Thyroid gland (tissue), 4 donors: Measurements from ENCODE around the gene VWA3A.

ENCODE experiments used
- POLR2A ChIP-seq, 2 donors: fragments of 450-650 bp; IDR thresholded peaks; one replicate each; pipeline ENCODE4 v1.6.1; 2017; ENCODE audit warnings: antibody characterized with exemption in 2 of 2, mild to moderate bottlenecking in 2 of 2, moderate library complexity in 1 of 2
- TF ChIP-seq, protein P1 (sequence below), 6 experiments: fragments of 200-600 bp in 3 of 6; fragments of 450-650 bp in 3 of 6; sonication (generic) in 3 of 6; IDR thresholded peaks; one replicate each; pipeline ENCODE4 v1.5.1; 2016 to 2019; ENCODE audit warnings: antibody characterized with exemption in 6 of 6, mild to moderate bottlenecking in 2 of 6, inconsistent platforms in 1 of 6, moderate library complexity in 1 of 6

DNA sequence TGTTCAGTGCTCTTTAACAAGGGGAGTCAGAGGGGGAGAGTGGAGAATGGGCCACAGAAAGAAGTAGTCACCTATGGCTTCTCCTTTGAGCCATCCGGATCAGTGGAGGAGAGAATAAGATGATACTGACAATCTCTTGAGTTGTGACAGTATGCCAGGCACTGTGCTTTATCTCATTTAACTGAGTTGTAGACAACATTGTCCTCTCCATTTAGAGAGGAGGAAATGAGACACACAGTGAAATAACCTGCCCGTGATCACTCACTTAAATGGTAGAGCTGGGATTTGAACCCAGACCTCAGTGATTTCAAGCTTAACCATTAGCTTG lies 95.9 kb downstream of the VWA3A start:
- TF ChIP-seq, protein P1, sequence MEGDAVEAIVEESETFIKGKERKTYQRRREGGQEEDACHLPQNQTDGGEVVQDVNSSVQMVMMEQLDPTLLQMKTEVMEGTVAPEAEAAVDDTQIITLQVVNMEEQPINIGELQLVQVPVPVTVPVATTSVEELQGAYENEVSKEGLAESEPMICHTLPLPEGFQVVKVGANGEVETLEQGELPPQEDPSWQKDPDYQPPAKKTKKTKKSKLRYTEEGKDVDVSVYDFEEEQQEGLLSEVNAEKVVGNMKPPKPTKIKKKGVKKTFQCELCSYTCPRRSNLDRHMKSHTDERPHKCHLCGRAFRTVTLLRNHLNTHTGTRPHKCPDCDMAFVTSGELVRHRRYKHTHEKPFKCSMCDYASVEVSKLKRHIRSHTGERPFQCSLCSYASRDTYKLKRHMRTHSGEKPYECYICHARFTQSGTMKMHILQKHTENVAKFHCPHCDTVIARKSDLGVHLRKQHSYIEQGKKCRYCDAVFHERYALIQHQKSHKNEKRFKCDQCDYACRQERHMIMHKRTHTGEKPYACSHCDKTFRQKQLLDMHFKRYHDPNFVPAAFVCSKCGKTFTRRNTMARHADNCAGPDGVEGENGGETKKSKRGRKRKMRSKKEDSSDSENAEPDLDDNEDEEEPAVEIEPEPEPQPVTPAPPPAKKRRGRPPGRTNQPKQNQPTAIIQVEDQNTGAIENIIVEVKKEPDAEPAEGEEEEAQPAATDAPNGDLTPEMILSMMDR (IDR thresholded peaks at IDR 0.05) = no peak
- TF ChIP-seq POLR2A (IDR thresholded peaks at IDR 0.05) = no peak
